GM18870 (cell line): ENCODE results near the gene SLC13A4.
"Not testable (repeated sequence)": the region's sequence is repeated elsewhere in the genome, so short reads cannot be mapped to it uniquely, and the experiment has no call there.

ENCODE experiments used
- ATAC-seq: cut with Tn5 transposase; IDR thresholded peaks from one replicate; pipeline ENCODE4 v1.9.1; 2021; ENCODE audit warnings: moderate library complexity; ENCODE audit not compliant: unreplicated experiment

SLC13A4 gene

GRCh38 chr7:135666846-135667245 lies 61.1 kb downstream of the SLC13A4 start:
- no peak for ATAC-seq

- no peak for ATAC-seq
Measured at GRCh38 chr7:135666156-135666555, 61.8 kb downstream of the SLC13A4 start.

GRCh38 chr7:135665042-135665441 lies 62.9 kb downstream of the SLC13A4 start:
- no peak for ATAC-seq

- ATAC-seq, result no peak
Measured at GRCh38 chr7:135664046-135664589, 63.9 kb downstream of the SLC13A4 start.

- ATAC-seq, result peak; percentile 77
Measured at GRCh38 chr7:135662373-135663114, 65.4 kb downstream of the SLC13A4 start, which contains the start of gene STMP1. TSS of gene STMP1 (plus strand) at chr7:135662514.

GRCh38 chr7:135662123-135662372 lies 65.9 kb downstream of the SLC13A4 start:
- no peak for ATAC-seq

GRCh38 chr7:135661311-135662122 lies 66.5 kb downstream of the SLC13A4 start:
- no peak for ATAC-seq

- no peak for ATAC-seq
Measured at GRCh38 chr7:135659159-135659846, 68.7 kb downstream of the SLC13A4 start.

GRCh38 chr7:135658564-135658963 lies 69.4 kb downstream of the SLC13A4 start:
- ATAC-seq, result no peak

- ATAC-seq, result no peak
Measured at GRCh38 chr7:135653340-135654080, 74.5 kb downstream of the SLC13A4 start.

GRCh38 chr7:135650831-135651573 lies 77.0 kb downstream of the SLC13A4 start:
- ATAC-seq, result no peak

- no peak for ATAC-seq
Measured at GRCh38 chr7:135648235-135648634, 79.8 kb downstream of the SLC13A4 start.

- ATAC-seq, result no peak
Measured at GRCh38 chr7:135647755-135648154, 80.2 kb downstream of the SLC13A4 start.

- ATAC-seq, result no peak
Measured at GRCh38 chr7:135645296-135645904, 82.6 kb downstream of the SLC13A4 start.

- ATAC-seq, result no peak
Measured at GRCh38 chr7:135644729-135645128, 83.3 kb downstream of the SLC13A4 start.

GRCh38 chr7:135644154-135644553 lies 83.8 kb downstream of the SLC13A4 start:
- no peak for ATAC-seq

- ATAC-seq, result not testable (repeated sequence)
Measured at GRCh38 chr7:135639690-135640089, 88.3 kb downstream of the SLC13A4 start.

- no peak for ATAC-seq
Measured at GRCh38 chr7:135634191-135634878, 93.7 kb downstream of the SLC13A4 start.
